A673 (cell line): ENCODE measurements around the gene KAZN. TPM values are rescaled to one million over a fixed set of nuclear protein-coding genes. Genes with fewer than 3 reads are reported as not detected.

Experiments used
- BruUV-seq: library from RNA; stranded (reverse); fragments of 400-500 nt; replicated peaks from 2 replicates; lab custom pipeline; 2021; lab: Mats Ljungman, UMichigan
- CTCF ChIA-PET: fragments of 300-600 bp; sonication (Branson Sonifier 250); formaldehyde crosslinking; loops from one replicate; lab custom pipeline; 2022; ENCODE audit warnings: antibody characterized with exemption; lab: Charles Lee
- POLR2A ChIA-PET: fragments of 300-600 bp; sonication (Branson Sonifier 250); formaldehyde crosslinking; loops from one replicate; lab custom pipeline; 2022; ENCODE audit warnings: antibody characterized with exemption; ENCODE audit not compliant: low non-redundant PET; lab: Charles Lee
- DNase-seq: peaks from one replicate; pipeline ENCODE4 v3.0.0-alpha.2; 2015; ENCODE audit warnings: low spot score
- H3K27ac ChIP-seq: fragments of 200-600 bp; sonication (generic); 2 replicates; pipeline ENCODE4 v1.5.1; 2016; ENCODE audit warnings: mixed run types, low read depth, mild to moderate bottlenecking, mixed read lengths, antibody characterized with exemption, low read length; ENCODE audit not compliant: poor library complexity, severe bottlenecking
- H3K27me3 ChIP-seq: fragments of 200-600 bp; sonication (generic); replicated peaks from 2 replicates; pipeline ENCODE4 v1.6.1; 2017; ENCODE audit warnings: mixed run types, low read depth, mild to moderate bottlenecking, mixed read lengths, antibody characterized with exemption, low read length; ENCODE audit not compliant: insufficient read depth, poor library complexity
- H3K36me3 ChIP-seq: fragments of 200-600 bp; sonication (generic); 2 replicates; pipeline ENCODE4 v1.6.1; 2016; ENCODE audit warnings: mixed run types, mild to moderate bottlenecking, mixed read lengths, antibody characterized with exemption, low read length; ENCODE audit not compliant: insufficient read depth, poor library complexity, severe bottlenecking
- H3K4me1 ChIP-seq: fragments of 200-600 bp; sonication (generic); 2 replicates; pipeline ENCODE4 v1.6.1; 2017; ENCODE audit warnings: mixed run types, mild to moderate bottlenecking, mixed read lengths, antibody characterized with exemption, low read length; ENCODE audit not compliant: insufficient read depth, poor library complexity, severe bottlenecking
- H3K4me3 ChIP-seq: fragments of 200-600 bp; sonication (generic); 2 replicates; pipeline ENCODE4 v1.5.1; 2016; ENCODE audit warnings: low read depth, mixed run types, mild to moderate bottlenecking, mixed read lengths, low read length; ENCODE audit not compliant: poor library complexity, severe bottlenecking
- H3K9me3 ChIP-seq: fragments of 200-600 bp; sonication (generic); 2 replicates; pipeline ENCODE4 v1.6.1; 2016; ENCODE audit warnings: mixed run types, low read depth, mild to moderate bottlenecking, mixed read lengths, antibody characterized with exemption, low read length; ENCODE audit not compliant: poor library complexity, severe bottlenecking
- CTCF ChIP-seq: fragments of 300-800, 200-600 bp; sonication (generic); conservative IDR thresholded peaks from 2 replicates; pipeline ENCODE4 v1.5.1; 2017; ENCODE audit warnings: low read depth, mild to moderate bottlenecking, antibody characterized with exemption, low read length, moderate library complexity, mixed read lengths
- EZH2 ChIP-seq: fragments of 200-600 bp; sonication (generic); IDR thresholded peaks from 2 replicates; pipeline ENCODE4 v1.6.1; 2017; ENCODE audit warnings: borderline replicate concordance, low read depth, mild to moderate bottlenecking, mixed read lengths, antibody characterized with exemption, low read length; ENCODE audit not compliant: poor library complexity, severe bottlenecking
- intact Hi-C: fragments of 100-400 bp; cut with micrococcal nuclease; formaldehyde crosslinking; loops from one replicate; pipeline ENCODE4 v1.10.0; 2022; ENCODE audit not compliant: unreplicated experiment
- total RNA-seq: library from RNA; stranded (reverse); gene quantifications from 2 replicates; pipeline ENCODE4 v1.2.3, GENCODE V29; 2021

Gene KAZN
- total RNA-seq, 1 experiment from 2014 or later, result 8.0 TPM

- ChIA-PET POLR2A (no interaction called here), CTCF (no interaction called here)
- Histone ChIP-seq H3K27ac (no peak overlapping the region), H3K4me3 (peak overlapping the region; percentile 62), H3K36me3 (no peaks in the 10 kb centered on the region), H3K9me3 (no peaks in the 10 kb centered on the region), H3K27me3 (no peaks in the 10 kb centered on the region), H3K4me1 (peaks cover 13% of the 10 kb centered on the region)
- peak; percentile 22 for DNase-seq
- intact Hi-C loops, result no loop called here
- TF ChIP-seq CTCF (no peak), EZH2 (no peak)
- no TSS peak for BruUV-seq
Observed at GRCh38 chr1:15154480-15155036, 556.1 kb downstream of the KAZN start.

- ChIA-PET POLR2A (no interaction called here), CTCF (no interaction called here)
- Histone ChIP-seq H3K27ac (no peak overlapping the region), H3K9me3 (no peaks in the 10 kb centered on the region), H3K27me3 (no peaks in the 10 kb centered on the region), H3K4me1 (peaks cover 13% of the 10 kb centered on the region), H3K4me3 (no peak overlapping the region), H3K36me3 (no peaks in the 10 kb centered on the region)
- no TSS peak for BruUV-seq
- TF ChIP-seq CTCF, result no peak
- no peak for DNase-seq
- intact Hi-C loops, result no loop called here
Observed at GRCh38 chr1:15155191-15155590, 556.7 kb downstream of the KAZN start.

GRCh38 chr1:15155888-15156741 lies 557.6 kb downstream of the KAZN start:
- POLR2A ChIA-PET, result no interaction called here

More at GRCh38 chr1:15155888-15156741, 557.6 kb downstream of the KAZN start:
- intact Hi-C loops, result no loop called here
- TF ChIP-seq CTCF (no peak), EZH2 (no peak)
- Histone ChIP-seq H3K4me1 (peaks cover 13% of the 10 kb centered on the region), H3K27ac (no peak overlapping the region), H3K27me3 (no peaks in the 10 kb centered on the region), H3K36me3 (no peaks in the 10 kb centered on the region), H3K4me3 (no peak overlapping the region), H3K9me3 (no peaks in the 10 kb centered on the region)
- no TSS peak for BruUV-seq
- CTCF ChIA-PET, result no interaction called here
- DNase-seq, result peak; percentile 25
